HEK293 (cell line): ENCODE measurements around the gene VKORC1.

ENCODE experiments used
- KLF1 ChIP-seq: fragments of 450-650 bp; formaldehyde crosslinking; IDR thresholded peaks from 2 replicates; pipeline ENCODE4 v1.5.1; 2016; ENCODE audit warnings: missing biosample characterization, missing genetic modification characterization
- KLF9 ChIP-seq: fragments of 450-650 bp; formaldehyde crosslinking; IDR thresholded peaks from 2 replicates; pipeline ENCODE4 v1.5.1; 2016; ENCODE audit warnings: missing biosample characterization, missing genetic modification characterization, low read depth
- PRDM2 ChIP-seq: fragments of 450-650 bp; formaldehyde crosslinking; IDR thresholded peaks from 2 replicates; pipeline ENCODE4 v1.5.1; 2016; ENCODE audit warnings: missing biosample characterization, missing genetic modification characterization, borderline replicate concordance
- PRDM4 ChIP-seq: fragments of 450-650 bp; formaldehyde crosslinking; IDR thresholded peaks from 2 replicates; pipeline ENCODE4 v1.5.1; 2017; ENCODE audit warnings: missing biosample characterization, missing genetic modification characterization
- TRIM28 ChIP-seq: IDR thresholded peaks from 2 replicates; pipeline ENCODE4 v1.6.1; 2011; ENCODE audit warnings: low read length, control low read depth, borderline replicate concordance
- ZBTB11 ChIP-seq: fragments of 450-650 bp; formaldehyde crosslinking; conservative IDR thresholded peaks from 2 replicates; pipeline ENCODE4 v1.5.1; 2016; ENCODE audit warnings: low read depth, missing biosample characterization, missing genetic modification characterization
- ZBTB8A ChIP-seq: fragments of 450-650 bp; formaldehyde crosslinking; IDR thresholded peaks from 2 replicates; pipeline ENCODE4 v1.5.1; 2016; ENCODE audit warnings: missing biosample characterization, missing genetic modification characterization
- ZIC2 ChIP-seq: fragments of 450-650 bp; formaldehyde crosslinking; IDR thresholded peaks from 2 replicates; pipeline ENCODE4 v1.5.1; 2016; ENCODE audit warnings: missing biosample characterization, missing genetic modification characterization
- ZNF140 ChIP-seq: fragments of 450-650 bp; formaldehyde crosslinking; IDR thresholded peaks from 2 replicates; pipeline ENCODE4 v1.5.1; 2016; ENCODE audit warnings: missing biosample characterization, missing genetic modification characterization
- ZNF155 ChIP-seq: fragments of 450-650 bp; formaldehyde crosslinking; IDR thresholded peaks from 2 replicates; pipeline ENCODE4 v1.5.1; 2016; ENCODE audit warnings: missing biosample characterization, missing genetic modification characterization
- ZNF184 ChIP-seq: fragments of 450-650 bp; IDR thresholded peaks from 2 replicates; pipeline ENCODE4 v1.5.1; 2018; ENCODE audit warnings: missing biosample characterization, mild to moderate bottlenecking, missing genetic modification characterization
- ZNF2 ChIP-seq: fragments of 450-650 bp; formaldehyde crosslinking; IDR thresholded peaks from 2 replicates; pipeline ENCODE4 v1.5.1; 2016; ENCODE audit warnings: missing biosample characterization, missing genetic modification characterization
- ZNF280C ChIP-seq: fragments of 450-650 bp; formaldehyde crosslinking; IDR thresholded peaks from 2 replicates; pipeline ENCODE4 v1.5.1; 2016; ENCODE audit warnings: missing biosample characterization, missing genetic modification characterization
- ZNF302 ChIP-seq: fragments of 450-650 bp; formaldehyde crosslinking; IDR thresholded peaks from 2 replicates; pipeline ENCODE4 v1.5.1; 2016; ENCODE audit warnings: missing biosample characterization, missing genetic modification characterization, low read depth
- ZNF449 ChIP-seq: fragments of 450-650 bp; formaldehyde crosslinking; IDR thresholded peaks from 2 replicates; pipeline ENCODE4 v1.5.1; 2017; ENCODE audit warnings: missing biosample characterization, mild to moderate bottlenecking, missing genetic modification characterization, moderate library complexity
- ZNF624 ChIP-seq: fragments of 450-650 bp; formaldehyde crosslinking; IDR thresholded peaks from 2 replicates; pipeline ENCODE4 v1.5.1; 2017; ENCODE audit warnings: missing biosample characterization, missing genetic modification characterization
- ZNF670 ChIP-seq: fragments of 450-650 bp; formaldehyde crosslinking; IDR thresholded peaks from 2 replicates; pipeline ENCODE4 v1.5.1; 2016; ENCODE audit warnings: missing biosample characterization, missing genetic modification characterization, low read depth
- ZNF704 ChIP-seq: fragments of 450-650 bp; formaldehyde crosslinking; IDR thresholded peaks from 2 replicates; pipeline ENCODE4 v1.5.1; 2016; ENCODE audit warnings: missing biosample characterization, missing genetic modification characterization
- ZNF707 ChIP-seq: fragments of 450-650 bp; formaldehyde crosslinking; IDR thresholded peaks from 2 replicates; pipeline ENCODE4 v1.5.1; 2016; ENCODE audit warnings: missing biosample characterization, missing genetic modification characterization
- ZNF785 ChIP-seq: fragments of 450-650 bp; formaldehyde crosslinking; IDR thresholded peaks from 2 replicates; pipeline ENCODE4 v1.5.1; 2016; ENCODE audit warnings: missing biosample characterization, missing genetic modification characterization
- ZSCAN30 ChIP-seq: fragments of 450-650 bp; IDR thresholded peaks from 2 replicates; pipeline ENCODE4 v1.5.1; 2018; ENCODE audit warnings: missing biosample characterization, mild to moderate bottlenecking, missing genetic modification characterization, moderate library complexity
- ZXDB ChIP-seq: fragments of 450-650 bp; formaldehyde crosslinking; IDR thresholded peaks from 2 replicates; pipeline ENCODE4 v1.5.1; 2016; ENCODE audit warnings: missing biosample characterization, missing genetic modification characterization

Gene VKORC1

GRCh38 chr16:31073970-31074813 is 20.4 kb downstream of the VKORC1 start, which contains the start of the genes ZNF646 and ZNF668 (continued):
- TF ChIP-seq ZNF280C (tag by site-specific recombination) (no peak), ZBTB11 (peak; percentile 99), ZNF670 (no peak), KLF1 (tag by site-specific recombination) (peak; percentile 53), KLF9 (tag by site-specific recombination) (peak; percentile 87), ZNF184 (tag by site-specific recombination) (no peak), ZXDB (peak; percentile 95), ZNF140 (tag by site-specific recombination) (no peak), PRDM2 (no peak), ZNF2 (peak; percentile 80), ZNF449 (tag by site-specific recombination) (no peak), ZNF302 (no peak; the same call in 1 of the 2 replicates), PRDM4 (tag by site-specific recombination) (no peak), ZSCAN30 (tag by site-specific recombination) (peak; percentile 91), ZNF707 (tag by site-specific recombination) (no peak), TRIM28 (no peak), ZNF155 (tag by site-specific recombination) (no peak), ZIC2 (tag by site-specific recombination) (peak; percentile 71; the same call in 1 of the 2 replicates), ZNF624 (tag by site-specific recombination) (no peak), ZBTB8A (tag by site-specific recombination) (peak; percentile 80), ZNF785 (tag by site-specific recombination) (no peak; the same call in 1 of the 2 replicates), ZNF704 (no peak)
